Suprapubic skin (tissue), 4 donors: ENCODE measurements around the gene DCAF17.

Source experiments
- CTCF ChIP-seq, 2 donors: fragments of 200-600 bp in 1 of 2; fragments of 450-650 bp in 1 of 2; sonication (generic) in 1 of 2; IDR thresholded peaks; one replicate each; pipeline ENCODE4 v1.5.1; 2016 to 2019; ENCODE audit warnings: antibody characterized with exemption in 2 of 2, mild to moderate bottlenecking in 1 of 2, moderate library complexity in 1 of 2
- EP300 ChIP-seq: sonication (generic); formaldehyde crosslinking; IDR thresholded peaks from one replicate; pipeline ENCODE4 v1.6.1; 2017; ENCODE audit warnings: antibody characterized with exemption
- POLR2A ChIP-seq, 2 donors: fragments of 450-650 bp; IDR thresholded peaks; one replicate each; pipeline ENCODE4 v1.6.1; 2017; ENCODE audit warnings: antibody characterized with exemption in 2 of 2, mild to moderate bottlenecking in 2 of 2, moderate library complexity in 2 of 2
- POLR2AphosphoS5 ChIP-seq, 3 donors: sonication (generic); formaldehyde crosslinking; IDR thresholded peaks; one replicate each; pipeline ENCODE4 v1.6.1; 2017; ENCODE audit warnings: antibody characterized with exemption in 3 of 3

GRCh38 chr2:171460537-171460936, 26.5 kb downstream of the DCAF17 start:
- TF ChIP-seq POLR2A (IDR thresholded peaks at IDR 0.05): no peak
- no peak for TF ChIP-seq CTCF (IDR thresholded peaks at IDR 0.05)
- TF ChIP-seq EP300: no peak
- TF ChIP-seq POLR2AphosphoS5 (IDR thresholded peaks at IDR 0.05): no peak
